Suprapubic skin (tissue), 4 donors: ENCODE measurements around the gene PPP1R26.

ENCODE experiments used
- CTCF ChIP-seq, 2 donors: fragments of 200-600 bp in 1 of 2; fragments of 450-650 bp in 1 of 2; sonication (generic) in 1 of 2; IDR thresholded peaks; one replicate each; pipeline ENCODE4 v1.5.1; 2016 to 2019; ENCODE audit warnings: antibody characterized with exemption in 2 of 2, mild to moderate bottlenecking in 1 of 2, moderate library complexity in 1 of 2
- EP300 ChIP-seq: sonication (generic); formaldehyde crosslinking; IDR thresholded peaks from one replicate; pipeline ENCODE4 v1.6.1; 2017; ENCODE audit warnings: antibody characterized with exemption
- POLR2A ChIP-seq, 2 donors: fragments of 450-650 bp; IDR thresholded peaks; one replicate each; pipeline ENCODE4 v1.6.1; 2017; ENCODE audit warnings: antibody characterized with exemption in 2 of 2, mild to moderate bottlenecking in 2 of 2, moderate library complexity in 2 of 2
- POLR2AphosphoS5 ChIP-seq, 3 donors: sonication (generic); formaldehyde crosslinking; IDR thresholded peaks; one replicate each; pipeline ENCODE4 v1.6.1; 2017; ENCODE audit warnings: antibody characterized with exemption in 3 of 3

DNA sequence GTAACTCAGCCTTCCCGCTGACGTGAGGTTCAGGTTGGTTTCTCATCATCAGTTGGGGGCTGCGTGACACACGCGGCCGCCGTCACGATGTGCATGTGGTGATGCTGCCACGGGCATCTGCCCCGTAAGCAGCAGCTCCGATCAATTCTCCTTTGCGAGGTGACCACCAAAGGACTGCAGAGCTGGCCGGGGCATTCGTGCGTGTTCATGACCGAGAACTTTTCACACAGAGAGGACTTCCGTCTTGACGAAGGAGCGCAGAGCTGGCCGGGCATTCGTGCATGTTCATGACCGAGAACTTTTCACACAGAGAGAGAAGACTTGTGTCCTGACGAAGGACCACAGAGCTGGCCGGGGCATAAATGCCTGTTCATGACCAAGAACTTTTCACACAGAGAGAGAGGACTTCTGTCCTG is 37.8 kb downstream of the PPP1R26 start:
- no peak for TF ChIP-seq POLR2AphosphoS5 (IDR thresholded peaks at IDR 0.05)
- no peak for TF ChIP-seq POLR2A (IDR thresholded peaks at IDR 0.05)
- TF ChIP-seq CTCF (IDR thresholded peaks at IDR 0.05) = no peak
- no peak for TF ChIP-seq EP300
